HL-60 (cell line): ENCODE measurements around the gene RNF103.

Source experiments
- DNase-seq, 2 experiments: peaks; one replicate each; pipeline ENCODE4 v3.0.0-alpha.2; 2010 to 2020; ENCODE audit warnings: low read depth in 1 of 2, low spot score in 1 of 2
- H3K27ac ChIP-seq: fragments of 250-450 bp; sonication (Bioruptor Pico); replicated peaks from 2 replicates; pipeline ENCODE4 v1.5.1; 2020; ENCODE audit warnings: mild to moderate bottlenecking, moderate library complexity
- H3K27me3 ChIP-seq: fragments of 250-450 bp; sonication (Bioruptor Pico); 2 replicates; pipeline ENCODE4 v1.5.1; 2021; ENCODE audit warnings: mild to moderate bottlenecking, moderate library complexity; ENCODE audit not compliant: insufficient read depth, poor library complexity, severe bottlenecking
- H3K4me3 ChIP-seq: replicated peaks from 2 replicates; pipeline ENCODE4 v1.5.1; 2011; ENCODE audit warnings: mild to moderate bottlenecking, control low read depth, low read length; ENCODE audit not compliant: insufficient read depth
- GABPA ChIP-seq: IDR thresholded peaks from 2 replicates; pipeline ENCODE4 v1.6.1; 2012; ENCODE audit warnings: low read depth
- POLR2AphosphoS5 ChIP-seq: IDR thresholded peaks from 2 replicates; pipeline ENCODE4 v1.6.1; 2012; ENCODE audit warnings: low read depth
- REST ChIP-seq: IDR thresholded peaks from 2 replicates; pipeline ENCODE4 v1.6.1; 2012; ENCODE audit warnings: low read depth; ENCODE audit not compliant: insufficient replicate concordance
- SPI1 ChIP-seq: IDR thresholded peaks from 2 replicates; pipeline ENCODE4 v1.6.1; 2012; ENCODE audit warnings: low read depth, mild to moderate bottlenecking, borderline replicate concordance
- TF ChIP-seq, protein P1 (sequence below): IDR thresholded peaks from one replicate; pipeline ENCODE4 v1.5.1; 2011; ENCODE audit warnings: low read length, control low read depth, inconsistent platforms; ENCODE audit not compliant: insufficient read depth

The RNF103 gene

DNA sequence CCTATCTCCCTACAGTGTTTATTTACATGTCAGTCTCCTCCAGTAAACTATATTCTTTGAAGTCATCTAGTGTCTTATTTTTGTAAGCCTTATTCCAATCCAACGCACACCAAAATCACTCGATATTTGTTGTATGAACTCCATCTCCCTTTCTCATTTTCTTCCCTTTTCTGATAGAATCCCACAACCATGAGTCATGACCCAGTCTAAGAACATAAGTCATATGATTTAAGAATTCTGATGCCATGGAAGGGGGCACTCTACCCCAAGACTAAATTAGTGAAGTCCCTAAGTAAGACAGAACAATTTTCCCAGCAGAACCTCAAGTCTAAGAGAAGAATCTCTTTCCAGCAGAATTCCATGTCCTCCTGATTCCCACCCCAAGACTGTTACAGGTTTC is 65.8 kb downstream of the RNF103 start:
- H3K27ac ChIP-seq, result no peak overlapping the region
- H3K4me3 ChIP-seq, result no peak overlapping the region
- TF ChIP-seq REST (no peak), GABPA (no peak), POLR2AphosphoS5 (no peak), SPI1 (no peak)
- TF ChIP-seq, protein P1, sequence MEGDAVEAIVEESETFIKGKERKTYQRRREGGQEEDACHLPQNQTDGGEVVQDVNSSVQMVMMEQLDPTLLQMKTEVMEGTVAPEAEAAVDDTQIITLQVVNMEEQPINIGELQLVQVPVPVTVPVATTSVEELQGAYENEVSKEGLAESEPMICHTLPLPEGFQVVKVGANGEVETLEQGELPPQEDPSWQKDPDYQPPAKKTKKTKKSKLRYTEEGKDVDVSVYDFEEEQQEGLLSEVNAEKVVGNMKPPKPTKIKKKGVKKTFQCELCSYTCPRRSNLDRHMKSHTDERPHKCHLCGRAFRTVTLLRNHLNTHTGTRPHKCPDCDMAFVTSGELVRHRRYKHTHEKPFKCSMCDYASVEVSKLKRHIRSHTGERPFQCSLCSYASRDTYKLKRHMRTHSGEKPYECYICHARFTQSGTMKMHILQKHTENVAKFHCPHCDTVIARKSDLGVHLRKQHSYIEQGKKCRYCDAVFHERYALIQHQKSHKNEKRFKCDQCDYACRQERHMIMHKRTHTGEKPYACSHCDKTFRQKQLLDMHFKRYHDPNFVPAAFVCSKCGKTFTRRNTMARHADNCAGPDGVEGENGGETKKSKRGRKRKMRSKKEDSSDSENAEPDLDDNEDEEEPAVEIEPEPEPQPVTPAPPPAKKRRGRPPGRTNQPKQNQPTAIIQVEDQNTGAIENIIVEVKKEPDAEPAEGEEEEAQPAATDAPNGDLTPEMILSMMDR, result no peak
- H3K27me3 ChIP-seq, result no peaks in the 10 kb centered on the region
- no peak for DNase-seq

GRCh38 chr2:86556508-86556907 is 67.2 kb downstream of the RNF103 start:
- Histone ChIP-seq H3K4me3 (no peak overlapping the region), H3K27me3 (no peaks in the 10 kb centered on the region), H3K27ac (no peak overlapping the region)
- no peak for DNase-seq
- no peak for TF ChIP-seq POLR2AphosphoS5
- TF ChIP-seq REST, result no peak
- TF ChIP-seq SPI1, result no peak
- TF ChIP-seq, protein P1, result no peak
- no peak for TF ChIP-seq GABPA
